ENCODE measurements around the gene OPRM1.

OPRM1 gene

DNA sequence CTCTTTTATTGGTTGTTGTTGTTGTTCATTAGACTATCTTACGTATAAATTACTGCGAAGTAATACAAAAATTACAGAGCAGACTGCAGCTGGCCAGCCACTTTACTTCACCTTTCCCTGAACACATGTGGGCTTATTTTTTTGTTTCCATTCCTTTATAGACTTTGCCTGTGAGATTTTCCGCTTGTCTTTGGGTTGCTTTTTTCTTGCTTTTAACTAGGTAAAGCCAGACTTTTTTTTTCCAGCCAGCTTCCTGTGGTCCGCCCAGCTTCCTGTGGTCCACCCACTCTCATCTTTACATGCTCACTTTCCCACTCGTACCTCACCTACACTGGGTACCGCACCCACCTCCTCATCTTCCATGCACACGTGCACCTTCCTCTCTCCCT is 238.6 kb downstream of the OPRM1 start:
- H3K4me3 ChIP-seq (ENCODE audit: low read depth, low read length), result no peak overlapping the region

DNA sequence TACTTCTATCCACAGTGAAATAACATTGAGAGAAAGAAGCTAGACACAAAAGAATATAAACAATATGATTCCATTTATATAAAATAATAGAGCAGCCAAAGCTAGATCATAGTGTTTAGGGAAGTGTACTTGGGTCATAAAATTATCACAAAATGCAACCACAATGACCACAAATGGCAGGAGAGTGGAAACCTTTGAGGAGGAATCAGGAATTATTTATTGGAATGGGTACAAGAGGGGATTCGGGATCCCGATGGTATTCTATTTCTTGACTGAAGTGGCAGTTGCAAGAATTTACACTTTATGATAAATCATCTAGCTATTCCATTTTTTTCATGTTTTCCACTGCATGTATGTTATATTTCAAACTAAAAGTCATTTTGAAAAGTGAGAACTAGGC is 241.5 kb downstream of the OPRM1 start:
- DNase-seq (ENCODE audit: low read depth), result no peak
- no peak overlapping the region for H3K4me3 ChIP-seq (ENCODE audit: low read depth, low read length)
- TF ChIP-seq, protein P1, sequence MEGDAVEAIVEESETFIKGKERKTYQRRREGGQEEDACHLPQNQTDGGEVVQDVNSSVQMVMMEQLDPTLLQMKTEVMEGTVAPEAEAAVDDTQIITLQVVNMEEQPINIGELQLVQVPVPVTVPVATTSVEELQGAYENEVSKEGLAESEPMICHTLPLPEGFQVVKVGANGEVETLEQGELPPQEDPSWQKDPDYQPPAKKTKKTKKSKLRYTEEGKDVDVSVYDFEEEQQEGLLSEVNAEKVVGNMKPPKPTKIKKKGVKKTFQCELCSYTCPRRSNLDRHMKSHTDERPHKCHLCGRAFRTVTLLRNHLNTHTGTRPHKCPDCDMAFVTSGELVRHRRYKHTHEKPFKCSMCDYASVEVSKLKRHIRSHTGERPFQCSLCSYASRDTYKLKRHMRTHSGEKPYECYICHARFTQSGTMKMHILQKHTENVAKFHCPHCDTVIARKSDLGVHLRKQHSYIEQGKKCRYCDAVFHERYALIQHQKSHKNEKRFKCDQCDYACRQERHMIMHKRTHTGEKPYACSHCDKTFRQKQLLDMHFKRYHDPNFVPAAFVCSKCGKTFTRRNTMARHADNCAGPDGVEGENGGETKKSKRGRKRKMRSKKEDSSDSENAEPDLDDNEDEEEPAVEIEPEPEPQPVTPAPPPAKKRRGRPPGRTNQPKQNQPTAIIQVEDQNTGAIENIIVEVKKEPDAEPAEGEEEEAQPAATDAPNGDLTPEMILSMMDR (IDR thresholded peaks at IDR 0.05; ENCODE audit: insufficient read depth, low read depth, low read length, missing control alignments), result no peak

More for the DNA sequence above, 238.6 kb downstream of the OPRM1 start:
- no peak for DNase-seq (ENCODE audit: low read depth)
- TF ChIP-seq, protein P1 (IDR thresholded peaks at IDR 0.05; ENCODE audit: insufficient read depth, low read depth, low read length, missing control alignments), result no peak

DNA sequence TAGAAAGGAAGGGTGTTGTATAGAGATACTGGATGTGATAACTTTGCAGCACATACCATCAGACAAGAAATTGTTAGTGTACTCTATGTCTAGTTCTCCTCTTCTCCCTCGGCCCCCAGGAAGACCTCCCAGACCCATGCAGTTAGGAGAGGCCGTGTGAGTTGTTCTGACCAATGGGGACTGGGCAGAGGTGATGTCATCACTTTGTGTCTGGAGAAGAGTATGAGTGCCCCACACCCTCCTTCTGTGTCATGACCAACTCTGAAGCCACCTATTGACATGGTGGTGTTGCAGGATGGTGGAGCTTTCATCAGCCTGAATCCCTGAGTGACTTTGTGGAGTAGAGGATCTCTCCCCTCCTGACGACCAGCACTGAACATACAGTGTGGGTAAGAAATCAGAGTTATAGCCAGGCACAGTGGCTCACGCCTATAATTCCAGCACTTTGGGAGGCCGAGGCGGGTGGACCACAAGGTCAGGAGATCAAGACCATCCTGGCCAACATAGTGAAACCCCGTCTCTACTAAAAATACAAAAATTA is 245.3 kb downstream of the OPRM1 start:
- no peak for DNase-seq (ENCODE audit: low read depth)
- no peak overlapping the region for H3K4me3 ChIP-seq (ENCODE audit: low read depth, low read length)
- TF ChIP-seq, protein P1 (IDR thresholded peaks at IDR 0.05; ENCODE audit: insufficient read depth, low read depth, low read length, missing control alignments), result no peak

DNA sequence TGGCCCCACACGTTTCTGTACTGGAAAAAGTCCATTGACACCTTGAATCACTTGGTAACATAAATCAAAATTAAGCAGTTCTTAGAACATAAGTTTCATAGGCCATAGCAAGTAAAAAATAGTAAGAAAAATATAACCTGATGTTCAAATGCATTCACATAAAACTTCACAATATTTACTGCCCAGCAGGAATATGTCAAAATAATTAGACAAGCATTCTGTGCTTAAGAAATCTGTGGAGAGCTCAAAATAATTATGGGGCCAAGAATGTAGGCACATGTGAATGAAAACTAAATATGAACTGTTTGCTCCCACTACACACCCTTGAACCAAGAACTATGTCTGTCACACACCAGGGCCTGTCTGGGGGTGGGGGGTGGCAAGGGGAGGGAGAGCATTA is 246.8 kb downstream of the OPRM1 start:
- H3K4me3 ChIP-seq (ENCODE audit: low read depth, low read length), result no peak overlapping the region
- DNase-seq (ENCODE audit: low read depth), result no peak
- TF ChIP-seq, protein P1 (IDR thresholded peaks at IDR 0.05; ENCODE audit: insufficient read depth, low read depth, low read length, missing control alignments), result no peak

DNA sequence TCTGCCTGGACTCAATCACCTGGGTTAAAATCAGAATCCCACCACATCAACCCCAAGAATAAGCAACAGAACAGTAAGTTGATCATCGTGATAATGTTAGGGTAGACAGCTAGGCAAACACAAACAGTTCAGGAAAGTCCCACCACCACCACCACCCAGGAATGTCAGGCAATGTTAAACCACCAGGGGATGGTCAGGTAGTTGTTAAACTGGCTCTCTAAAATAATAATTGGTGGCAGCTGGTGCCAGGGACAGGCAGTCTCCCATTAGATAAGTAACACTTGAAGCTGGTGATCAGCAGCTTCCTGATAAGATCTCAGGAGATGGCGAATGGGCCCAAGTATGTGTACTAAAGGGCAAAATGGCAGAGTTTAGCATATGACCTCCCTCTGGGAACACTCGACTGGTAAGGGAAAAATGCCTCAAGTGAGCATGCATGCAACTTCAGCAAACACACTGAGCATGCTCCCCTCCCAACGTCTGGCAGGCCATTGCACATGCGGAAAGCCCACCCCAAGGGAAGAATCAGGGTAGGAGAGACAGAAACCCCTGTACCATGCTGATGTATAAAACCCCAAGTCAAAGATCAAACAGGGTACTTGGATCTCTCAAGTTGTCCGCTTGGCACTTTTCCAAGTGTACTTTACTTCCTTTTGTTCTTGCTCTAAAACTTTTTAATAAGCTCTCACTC is 250.9 kb downstream of the OPRM1 start:
- no peak for DNase-seq (ENCODE audit: low read depth)
- H3K4me3 ChIP-seq (ENCODE audit: low read depth, low read length), result no peak overlapping the region
- TF ChIP-seq, protein P1 (IDR thresholded peaks at IDR 0.05; ENCODE audit: insufficient read depth, low read depth, low read length, missing control alignments), result no peak

- no peak for DNase-seq (ENCODE audit: low read depth)
- TF ChIP-seq, protein P1 (IDR thresholded peaks at IDR 0.05; ENCODE audit: insufficient read depth, low read depth, low read length, missing control alignments), result no peak
- H3K4me3 ChIP-seq (ENCODE audit: low read depth, low read length), result no peak overlapping the region
Measured at GRCh38 chr6:154292066-154292465, 253.0 kb downstream of the OPRM1 start.
